IMR-90 (cell line): ENCODE data around the gene LAIR1.

Source experiments
- CEBPB ChIP-seq: IDR thresholded peaks from 2 replicates; pipeline ENCODE4 v1.6.1; 2012; ENCODE audit warnings: low read depth, low read length, improper control_type of control experiment
- CTCF ChIP-seq: conservative IDR thresholded peaks from 2 replicates; pipeline ENCODE4 v1.5.1; 2012; ENCODE audit warnings: mild to moderate bottlenecking, low read depth, low read length, improper control_type of control experiment
- FOS ChIP-seq: fragments of 150-350 bp; IDR thresholded peaks from 2 replicates; pipeline ENCODE4 v1.6.1; 2016; ENCODE audit warnings: low read depth, low read length
- MAFK ChIP-seq: IDR thresholded peaks from 2 replicates; pipeline ENCODE4 v1.6.1; 2012; ENCODE audit warnings: low read depth, low read length, improper control_type of control experiment
- MXI1 ChIP-seq: IDR thresholded peaks from 2 replicates; pipeline ENCODE4 v1.6.1; 2012; ENCODE audit warnings: low read depth, mild to moderate bottlenecking, low read length, moderate library complexity, borderline replicate concordance
- NFE2L2 ChIP-seq: fragments of 150-350 bp; IDR thresholded peaks from 2 replicates; pipeline ENCODE4 v1.6.1; 2016; ENCODE audit warnings: low read depth, mild to moderate bottlenecking, low read length
- POLR2A ChIP-seq: IDR thresholded peaks from 2 replicates; pipeline ENCODE4 v1.6.1; 2012; ENCODE audit warnings: mild to moderate bottlenecking, low read depth, low read length
- RAD21 ChIP-seq: IDR thresholded peaks from 2 replicates; pipeline ENCODE4 v1.6.1; 2012; ENCODE audit warnings: low read length, improper control_type of control experiment
- RCOR1 ChIP-seq: IDR thresholded peaks from 2 replicates; pipeline ENCODE4 v1.6.1; 2012; ENCODE audit warnings: mild to moderate bottlenecking, low read length, improper control_type of control experiment; ENCODE audit not compliant: insufficient replicate concordance
- RFX5 ChIP-seq: IDR thresholded peaks from 2 replicates; pipeline ENCODE4 v1.8.0; 2012; ENCODE audit warnings: low read depth, mild to moderate bottlenecking, low read length, moderate library complexity
- SMC3 ChIP-seq: fragments of 150-350 bp; IDR thresholded peaks from 2 replicates; pipeline ENCODE4 v1.6.1; 2016; ENCODE audit warnings: low read depth, mild to moderate bottlenecking, antibody characterized with exemption, low read length, moderate library complexity
- USF2 ChIP-seq: fragments of 150-350 bp; IDR thresholded peaks from 2 replicates; pipeline ENCODE4 v1.6.1; 2017; ENCODE audit warnings: mild to moderate bottlenecking, antibody characterized with exemption, low read length, low read depth

GRCh38 chr19:54332149-54332548 is 32.6 kb downstream of the LAIR1 start:
- TF ChIP-seq POLR2A (no peak), CTCF (no peak), RCOR1 (no peak), MAFK (no peak), RFX5 (no peak), FOS (no peak), USF2 (no peak), CEBPB (no peak), SMC3 (no peak), MXI1 (no peak), NFE2L2 (no peak), RAD21 (no peak)
